PC-9 (cell line): ENCODE measurements around the gene PSME3IP1. TPM values are rescaled to one million over a fixed set of nuclear protein-coding genes. Genes with fewer than 3 reads are reported as not detected.
A peak's percentile ranks its signal among the peaks of the same experiment; 100 is the strongest.

ENCODE experiments used
- BruUV-seq: library from RNA; stranded (reverse); fragments of 400-500 nt; replicated peaks from 2 replicates; lab custom pipeline; 2021; lab: Mats Ljungman, UMichigan
- CTCF ChIA-PET: fragments of 300-600 bp; sonication (Branson Sonifier 250); formaldehyde crosslinking; loops from one replicate; lab custom pipeline; 2022; ENCODE audit warnings: antibody characterized with exemption; lab: Charles Lee
- POLR2A ChIA-PET: fragments of 300-600 bp; sonication (Branson Sonifier 250); formaldehyde crosslinking; loops from one replicate; lab custom pipeline; 2022; ENCODE audit warnings: antibody characterized with exemption; ENCODE audit not compliant: unreplicated experiment; lab: Charles Lee
- DNase-seq, 2 experiments: peaks; one replicate each; pipeline versions ENCODE4 v3.0.0 to v3.0.0-alpha.2; 2015 to 2022; ENCODE audit warnings: mixed read lengths in 1 of 2
- H2AFZ ChIP-seq: fragments of 200-600 bp; sonication (generic); 2 replicates; pipeline ENCODE4 v1.8.1; 2017; ENCODE audit warnings: antibody characterized with exemption
- H3F3A ChIP-seq: fragments of 200-600 bp; sonication (generic); 2 replicates; pipeline ENCODE4 v1.8.1; 2017; ENCODE audit warnings: antibody characterized with exemption, mild to moderate bottlenecking, low read depth; ENCODE audit not compliant: insufficient read depth
- H3K27ac ChIP-seq: fragments of 200-600 bp; sonication (generic); 2 replicates; pipeline ENCODE4 v1.6.1; 2016; ENCODE audit warnings: mixed run types
- H3K27me3 ChIP-seq: fragments of 200-600 bp; sonication (generic); 2 replicates; pipeline ENCODE4 v1.6.1; 2016; ENCODE audit warnings: low read depth, mixed run types; ENCODE audit not compliant: insufficient read depth
- H3K36me3 ChIP-seq: fragments of 200-600 bp; sonication (generic); 2 replicates; pipeline ENCODE4 v1.6.1; 2016; ENCODE audit warnings: low read depth, mixed run types
- H3K4me1 ChIP-seq: fragments of 200-600 bp; sonication (generic); replicated peaks from 2 replicates; pipeline ENCODE4 v1.6.1; 2016; ENCODE audit warnings: mixed run types; ENCODE audit not compliant: insufficient read depth
- H3K4me2 ChIP-seq: fragments of 200-600 bp; sonication (generic); 2 replicates; pipeline ENCODE4 v1.6.1; 2017; ENCODE audit warnings: mixed run types
- H3K4me3 ChIP-seq: fragments of 200-600 bp; sonication (generic); 2 replicates; pipeline ENCODE4 v1.6.1; 2016; ENCODE audit warnings: mixed run types
- H3K79me2 ChIP-seq: fragments of 200-600 bp; sonication (generic); 2 replicates; pipeline ENCODE4 v1.6.1; 2017; ENCODE audit warnings: low read depth, mixed run types
- H3K9me2 ChIP-seq: fragments of 200-600 bp; sonication (generic); 2 replicates; pipeline ENCODE4 v1.8.1; 2017; ENCODE audit warnings: mild to moderate bottlenecking; ENCODE audit not compliant: insufficient read depth
- H3K9me3 ChIP-seq: fragments of 200-600 bp; sonication (generic); 2 replicates; pipeline ENCODE4 v1.8.1; 2016; ENCODE audit warnings: low read depth; ENCODE audit not compliant: insufficient read depth
- H4K20me1 ChIP-seq: fragments of 200-600 bp; sonication (generic); 2 replicates; pipeline ENCODE4 v1.8.1; 2017; ENCODE audit not compliant: insufficient read depth
- CTCF ChIP-seq: fragments of 200-600 bp; sonication (generic); conservative IDR thresholded peaks from 2 replicates; pipeline ENCODE4 v1.6.1; 2017; ENCODE audit warnings: mixed run types, antibody characterized with exemption, mild to moderate bottlenecking, moderate library complexity
- EZH2 ChIP-seq: fragments of 200-600 bp; sonication (generic); IDR thresholded peaks from 2 replicates; pipeline ENCODE4 v1.8.0; 2017; ENCODE audit warnings: antibody characterized with exemption, low read depth
- intact Hi-C: fragments of 100-400 bp; cut with micrococcal nuclease; formaldehyde crosslinking; loops from one replicate; pipeline ENCODE4 v1.10.0; 2022; ENCODE audit not compliant: unreplicated experiment
- total RNA-seq: library from RNA; stranded (reverse); gene quantifications from 2 replicates; pipeline ENCODE4 v1.2.3, GENCODE V29; 2021

PSME3IP1 gene
- total RNA-seq, 1 experiment from 2014 or later: 121 TPM

- POLR2A ChIA-PET: no interaction called here
- no peak overlapping the region for H2AFZ ChIP-seq
- TF ChIP-seq EZH2 (no peak), CTCF (no peak)
- intact Hi-C loops: no loop called here
- no peak overlapping the region for H3K4me3 ChIP-seq
- no peaks in the 10 kb centered on the region for H3F3A ChIP-seq
- H3K27me3 ChIP-seq: no peaks in the 10 kb centered on the region
- DNase-seq: no peak
- H3K9me2 ChIP-seq: no peaks in the 10 kb centered on the region
- H4K20me1 ChIP-seq: no peaks in the 10 kb centered on the region
- H3K79me2 ChIP-seq: no peaks in the 10 kb centered on the region
- no peak overlapping the region for H3K4me2 ChIP-seq
- H3K9me3 ChIP-seq: no peaks in the 10 kb centered on the region
- BruUV-seq: no TSS peak
- no peak overlapping the region for H3K27ac ChIP-seq
- peaks cover 5% of the 10 kb centered on the region; the same call in 1 of the 2 replicates for H3K4me1 ChIP-seq
- no peaks in the 10 kb centered on the region for H3K36me3 ChIP-seq
- CTCF ChIA-PET: no interaction called here
These were observed 52.8 kb downstream of the PSME3IP1 start for GRCh38 chr16:57133031-57133430.

GRCh38 chr16:57132470-57132869 is 53.4 kb downstream of the PSME3IP1 start:
- Histone ChIP-seq H3K9me3 (no peaks in the 10 kb centered on the region), H3K4me2 (no peak overlapping the region), H3K4me1 (peaks cover 5% of the 10 kb centered on the region; the same call in 1 of the 2 replicates), H3F3A (no peaks in the 10 kb centered on the region), H2AFZ (no peak overlapping the region), H4K20me1 (no peaks in the 10 kb centered on the region), H3K9me2 (no peaks in the 10 kb centered on the region), H3K27ac (no peak overlapping the region), H3K27me3 (no peaks in the 10 kb centered on the region), H3K36me3 (no peaks in the 10 kb centered on the region), H3K4me3 (no peak overlapping the region), H3K79me2 (no peaks in the 10 kb centered on the region)
- peak; percentile 63 to 66 for DNase-seq
- TF ChIP-seq CTCF (no peak), EZH2 (no peak)
- intact Hi-C loops: no loop called here
- CTCF ChIA-PET: no interaction called here
- POLR2A ChIA-PET: no interaction called here
- BruUV-seq: no TSS peak

- no peaks in the 10 kb centered on the region for H3K36me3 ChIP-seq
- no TSS peak for BruUV-seq
- no peaks in the 10 kb centered on the region for H3K79me2 ChIP-seq
- no peak overlapping the region for H3K4me2 ChIP-seq
- no peak for TF ChIP-seq CTCF
- no peak for TF ChIP-seq EZH2
- H2AFZ ChIP-seq: no peak overlapping the region
- intact Hi-C loops: no loop called here
- H3K4me3 ChIP-seq: no peak overlapping the region
- ChIA-PET POLR2A (no interaction called here), CTCF (no interaction called here)
- DNase-seq: no peak
- H3K9me2 ChIP-seq: no peaks in the 10 kb centered on the region
- H3K9me3 ChIP-seq: no peaks in the 10 kb centered on the region
- no peak overlapping the region for H3K27ac ChIP-seq
- no peaks in the 10 kb centered on the region for H3K27me3 ChIP-seq
- no peaks in the 10 kb centered on the region for H3F3A ChIP-seq
- no peaks in the 10 kb centered on the region for H4K20me1 ChIP-seq
- H3K4me1 ChIP-seq: peaks cover 5% of the 10 kb centered on the region; the same call in 1 of the 2 replicates
These were observed 54.4 kb downstream of the PSME3IP1 start for GRCh38 chr16:57131351-57131970.
